ENCODE results near the gene CENPVL3. TPM values are rescaled to one million over a fixed set of nuclear protein-coding genes. Genes with fewer than 3 reads are reported as not detected.

The CENPVL3 gene
- total RNA-seq, 1 donor from 2014 or later: 2.9 TPM

- Mint-ChIP-seq H3K27ac (no peak overlapping the region), H3K4me3 (no peak overlapping the region), H3K4me1 (ENCODE audit: unreplicated experiment) (no peaks in the 10 kb centered on the region), H3K36me3 (no peaks in the 10 kb centered on the region), H3K9me3 (no peaks in the 10 kb centered on the region), H3K27me3 (peaks cover 11% of the 10 kb centered on the region)
- no peak for TF ChIP-seq CTCF (conservative IDR thresholded peaks at IDR 0.05)
- DNase-seq (ENCODE audit: extremely low spot score, unreplicated experiment): no peak
Observed at GRCh38 chrX:51608766-51609165, 9.9 kb downstream of the CENPVL3 start.

- Mint-ChIP-seq H3K4me3 (no peak overlapping the region), H3K27ac (no peak overlapping the region), H3K36me3 (no peaks in the 10 kb centered on the region), H3K4me1 (ENCODE audit: unreplicated experiment) (no peaks in the 10 kb centered on the region), H3K27me3 (peaks cover 11% of the 10 kb centered on the region), H3K9me3 (no peaks in the 10 kb centered on the region)
- DNase-seq (ENCODE audit: extremely low spot score, unreplicated experiment): no peak
- no peak for TF ChIP-seq CTCF (conservative IDR thresholded peaks at IDR 0.05)
Observed at GRCh38 chrX:51608126-51608525, 10.6 kb downstream of the CENPVL3 start.

GRCh38 chrX:51606446-51606845 lies 12.3 kb downstream of the CENPVL3 start:
- Mint-ChIP-seq H3K4me3 (no peak overlapping the region), H3K27me3 (peaks cover 6% of the 10 kb centered on the region), H3K27ac (no peak overlapping the region), H3K36me3 (no peaks in the 10 kb centered on the region), H3K4me1 (ENCODE audit: unreplicated experiment) (no peaks in the 10 kb centered on the region), H3K9me3 (no peaks in the 10 kb centered on the region)
- TF ChIP-seq CTCF (conservative IDR thresholded peaks at IDR 0.05): no peak
- no peak for DNase-seq (ENCODE audit: extremely low spot score, unreplicated experiment)

GRCh38 chrX:51598899-51599298 lies 19.8 kb downstream of the CENPVL3 start:
- Mint-ChIP-seq H3K36me3 (no peaks in the 10 kb centered on the region), H3K27ac (no peak overlapping the region), H3K9me3 (no peaks in the 10 kb centered on the region), H3K4me3 (no peak overlapping the region), H3K27me3 (peaks cover 3% of the 10 kb centered on the region), H3K4me1 (ENCODE audit: unreplicated experiment) (no peaks in the 10 kb centered on the region)
- no peak for TF ChIP-seq CTCF (conservative IDR thresholded peaks at IDR 0.05)
- DNase-seq (ENCODE audit: extremely low spot score, unreplicated experiment): no peak

- Mint-ChIP-seq H3K27ac (no peak overlapping the region), H3K9me3 (no peaks in the 10 kb centered on the region), H3K27me3 (no peaks in the 10 kb centered on the region), H3K4me3 (no peak overlapping the region), H3K36me3 (no peaks in the 10 kb centered on the region), H3K4me1 (ENCODE audit: unreplicated experiment) (no peaks in the 10 kb centered on the region)
- DNase-seq (ENCODE audit: extremely low spot score, unreplicated experiment): no peak
- no peak for TF ChIP-seq CTCF (conservative IDR thresholded peaks at IDR 0.05)
Observed at GRCh38 chrX:51571874-51572273, 46.8 kb downstream of the CENPVL3 start.

GRCh38 chrX:51569561-51569960 lies 49.2 kb downstream of the CENPVL3 start:
- no peaks in the 10 kb centered on the region for H3K27me3 Mint-ChIP-seq
- H3K27ac Mint-ChIP-seq: no peak overlapping the region
- H3K4me1 Mint-ChIP-seq (ENCODE audit: unreplicated experiment): no peaks in the 10 kb centered on the region
- no peaks in the 10 kb centered on the region for H3K9me3 Mint-ChIP-seq
- no peak for DNase-seq (ENCODE audit: extremely low spot score, unreplicated experiment)
- no peaks in the 10 kb centered on the region for H3K36me3 Mint-ChIP-seq
- no peak overlapping the region for H3K4me3 Mint-ChIP-seq
- TF ChIP-seq CTCF (conservative IDR thresholded peaks at IDR 0.05): no peak
